ENCODE data around the gene BCOR. TPM values are rescaled to one million over a fixed set of nuclear protein-coding genes. Genes with fewer than 3 reads are reported as not detected.

The BCOR gene
- total and polyA plus RNA-seq, 2 of the 8 experiments (the other 6 are each of a cell fraction or from before 2014, with no cell fraction given), result 25.0 to 50.8 TPM

GRCh38 chrX:40064055-40064597 is 33.6 kb downstream of the BCOR start:
- Histone ChIP-seq H3K4me3 (ENCODE audit: extremely low read depth in 1 of 4, insufficient read depth in 2 of 4, low read depth in 3 of 4, low read length in 4 of 4) (no peak overlapping the region), H3K23me2 (ENCODE audit: low read depth, low read length) (no peaks in the 10 kb centered on the region), H3K4me1 (replicated peaks in 1 of 4; ENCODE audit: control insufficient read depth in 3 of 4, insufficient read depth in 4 of 4, low read length in 3 of 4) (peaks cover 0 to 15% (median 5%) of the 10 kb centered on the region in 4 experiments; a peak in 3 of 7 replicates), H3K4ac (replicated peaks; ENCODE audit: insufficient read length, low read depth, low read length) (no peak overlapping the region), H3K27ac (ENCODE audit: low read depth, low read length) (no peak overlapping the region), H3K79me1 (ENCODE audit: low read depth, low read length) (peaks cover 8% of the 10 kb centered on the region), H3K9me3 (ENCODE audit: insufficient read depth in 2 of 2, low read depth in 1 of 2, low read length in 1 of 2) (no peaks in the 10 kb centered on the region), H3K56ac (replicated peaks; ENCODE audit: insufficient read length, low read depth, low read length) (no peak overlapping the region), H3K27me3 (replicated peaks in 1 of 4; ENCODE audit: control insufficient read depth in 3 of 4, extremely low read depth in 1 of 4, insufficient read depth in 3 of 4, low read length in 3 of 4) (no peaks in the 10 kb centered on the region), H3K18ac (ENCODE audit: extremely low read depth, low read length) (no peak overlapping the region), H2BK20ac (ENCODE audit: low read length) (no peak overlapping the region), H3K23ac (ENCODE audit: insufficient read length) (no peak overlapping the region), H3K79me2 (ENCODE audit: control insufficient read depth in 1 of 2, insufficient read depth in 2 of 2, low read length in 2 of 2) (peaks cover 0 to 26% of the 10 kb centered on the region in 2 experiments; a peak in 2 of 4 replicates), H4K5ac (ENCODE audit: insufficient read length, low read depth, low read length) (no peak overlapping the region), H3K36me3 (ENCODE audit: control insufficient read depth in 2 of 4, insufficient read depth in 4 of 4, low read length in 3 of 4) (peaks cover 2 to 76% (median 26%) of the 10 kb centered on the region in 4 experiments; a peak in 6 of 8 replicates), H2BK120ac (replicated peaks; ENCODE audit: low read depth, low read length) (no peak overlapping the region), H2AFZ (ENCODE audit: low read length) (no peak overlapping the region), H2AK5ac (ENCODE audit: low read depth, low read length) (no peak overlapping the region), H2BK12ac (ENCODE audit: low read depth, low read length) (no peak overlapping the region), H4K8ac (ENCODE audit: extremely low read depth, insufficient read depth, low read length) (no peak overlapping the region), H2BK5ac (ENCODE audit: low read depth, low read length) (no peak overlapping the region), H4K20me1 (replicated peaks in 1 of 2; ENCODE audit: control insufficient read depth in 1 of 2, insufficient read depth in 2 of 2, low read length in 2 of 2) (peaks cover 0 to 25% of the 10 kb centered on the region in 2 experiments), H2BK15ac (ENCODE audit: low read length) (no peak overlapping the region), H3K14ac (ENCODE audit: insufficient read length) (no peak overlapping the region), H3K4me2 (ENCODE audit: insufficient read depth in 1 of 2, low read depth in 2 of 2, low read length in 2 of 2) (no peak overlapping the region; a peak in 1 of 4 replicates), H4K91ac (replicated peaks; ENCODE audit: insufficient read length, low read length) (no peak overlapping the region), H3K9ac (replicated peaks in 1 of 4; ENCODE audit: extremely low read depth in 1 of 4, low read depth in 3 of 4, low read length in 3 of 4) (no peak overlapping the region)
- POLR2A ChIA-PET (ENCODE audit: partially characterized antibody), result interaction anchor here (1.6 kb wide), 1 partner anchor 15 kb away, joined by 5 read pairs; no protein-coding TSS in a partner anchor
- CTCF ChIA-PET (ENCODE audit: partially characterized antibody), result no interaction called here
- 89% methylated on average over 5 of the region's 25 CpGs; no CpG with 5 or more reads in 1 of the 2 experiments for WGBS, 2 experiments (ENCODE audit: extremely low coverage in 1 of 2, insufficient coverage in 1 of 2, insufficient read length in 1 of 2, insufficient replicate concordance in 2 of 2, low coverage in 1 of 2, low lambda C conversion rate in 2 of 2, missing lambda C conversion rate in 1 of 2)
- TF ChIP-seq TCF12 (IDR thresholded peaks at IDR 0.05; ENCODE audit: low read depth, low read length) (no peak), NANOG (IDR thresholded peaks at IDR 0.05; ENCODE audit: insufficient read depth, low read depth, low read length, poor library complexity, severe bottlenecking) (peak; percentile 26)
- FAIRE-seq (no peak), DNase-seq (ENCODE audit: low read depth in 1 of 2, low spot score in 2 of 2) (no peak)

All from H1 (cell line).